ENCODE data around the gene AGRN.
"Not testable (repeated sequence)": the region's sequence is repeated elsewhere in the genome, so short reads cannot be mapped to it uniquely, and the experiment has no call there.

Gene AGRN

GRCh38 chr1:1021010-1021919 lies 1.3 kb downstream of the AGRN start:
- no peak for DNase-seq (ENCODE audit: low read depth)

GRCh38 chr1:1021920-1022259 lies 2.0 kb downstream of the AGRN start:
- DNase-seq (ENCODE audit: low read depth), result no peak

- DNase-seq (ENCODE audit: low read depth), result no peak
Observed at GRCh38 chr1:1022302-1023009, 2.5 kb downstream of the AGRN start.

GRCh38 chr1:1023700-1024099 lies 3.8 kb downstream of the AGRN start:
- DNase-seq (ENCODE audit: low read depth), result no peak

- DNase-seq (ENCODE audit: low read depth), result no peak
Observed at GRCh38 chr1:1024149-1024770, 4.3 kb downstream of the AGRN start.

GRCh38 chr1:1024771-1025699 lies 5.1 kb downstream of the AGRN start:
- no peak for DNase-seq (ENCODE audit: low read depth)

- no peak for DNase-seq (ENCODE audit: low read depth)
Observed at GRCh38 chr1:1025730-1026129, 5.8 kb downstream of the AGRN start.

- no peak for DNase-seq (ENCODE audit: low read depth)
Observed at GRCh38 chr1:1026599-1027413, 6.9 kb downstream of the AGRN start.

GRCh38 chr1:1027791-1028190 lies 7.9 kb downstream of the AGRN start:
- no peak for DNase-seq (ENCODE audit: low read depth)

- DNase-seq (ENCODE audit: low read depth), result not testable (repeated sequence)
Observed at GRCh38 chr1:1030867-1031658, 11.1 kb downstream of the AGRN start.

- no peak for DNase-seq (ENCODE audit: low read depth)
Observed at GRCh38 chr1:1031659-1032235, 11.8 kb downstream of the AGRN start.

- no peak for DNase-seq (ENCODE audit: low read depth)
Observed at GRCh38 chr1:1032424-1032823, 12.5 kb downstream of the AGRN start.

GRCh38 chr1:1033009-1033587 lies 13.2 kb downstream of the AGRN start:
- peak; percentile 87 for DNase-seq (ENCODE audit: low read depth)

GRCh38 chr1:1033731-1034438 lies 14.0 kb downstream of the AGRN start:
- DNase-seq (ENCODE audit: low read depth), result no peak

GRCh38 chr1:1034439-1034781 lies 14.5 kb downstream of the AGRN start:
- DNase-seq (ENCODE audit: low read depth), result no peak

- no peak for DNase-seq (ENCODE audit: low read depth)
Observed at GRCh38 chr1:1035291-1035943, 15.5 kb downstream of the AGRN start.

- DNase-seq (ENCODE audit: low read depth), result no peak
Observed at GRCh38 chr1:1037366-1038327, 17.7 kb downstream of the AGRN start.

Data from activated T-cell treated with anti-CD3 and anti-CD28 coated beads for 24 hours (primary cell).